ENCODE results near the gene PPP2R2D.
A peak's percentile ranks its signal among the peaks of the same experiment; 100 is the strongest.

PPP2R2D gene

DNA sequence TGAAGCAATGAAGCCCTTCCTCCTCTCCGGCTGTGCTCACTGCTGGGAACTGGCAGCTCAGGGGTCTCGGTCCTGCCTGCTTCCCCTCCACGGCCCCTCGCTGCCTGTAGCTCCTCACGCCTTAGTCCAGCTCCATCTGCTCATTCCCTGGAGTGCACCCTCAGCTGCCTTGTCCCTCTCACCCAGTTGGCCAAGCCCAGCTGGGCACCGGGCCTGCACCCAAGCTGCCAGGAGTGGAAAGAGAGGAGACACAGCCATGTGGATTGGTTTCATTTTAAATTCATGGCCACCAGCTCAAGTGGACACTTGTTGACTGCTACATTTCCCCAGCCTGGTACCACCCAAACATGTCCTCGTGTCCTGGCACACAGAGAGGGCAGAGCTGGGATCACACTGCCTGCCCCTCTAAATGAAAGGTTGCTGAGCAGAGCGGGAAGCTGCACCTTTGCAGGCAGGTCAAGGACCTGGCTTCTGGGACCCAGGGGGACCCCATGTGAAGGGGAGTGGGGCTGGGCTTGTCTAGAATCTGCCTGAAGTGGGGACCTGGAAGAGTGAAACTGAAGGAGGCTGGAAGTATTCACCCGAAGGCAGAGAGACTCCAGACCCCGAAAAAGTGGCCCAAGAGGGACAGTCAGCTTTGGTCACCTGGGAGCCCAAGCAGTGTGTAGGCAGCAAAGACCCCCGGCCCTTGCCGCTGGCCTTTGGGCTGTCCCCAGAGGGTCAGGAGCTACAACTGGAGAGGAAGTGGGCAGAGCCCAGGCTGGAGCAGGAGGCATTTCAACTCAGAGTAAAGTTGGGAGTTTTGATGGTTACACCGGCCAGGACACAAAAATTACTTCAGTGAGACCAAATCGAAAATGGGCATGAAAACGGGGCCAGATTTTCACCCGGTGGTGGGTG, 95.9 kb downstream of the PPP2R2D start:
- TF ChIP-seq CTCF (IDR thresholded peaks at IDR 0.05; ENCODE audit: low read length, missing control alignments): no peak
- no peak for DNase-seq (ENCODE audit: low read depth)
- no peak overlapping the region for H3K4me3 ChIP-seq (replicated peaks; ENCODE audit: low read depth, low read length)

DNA sequence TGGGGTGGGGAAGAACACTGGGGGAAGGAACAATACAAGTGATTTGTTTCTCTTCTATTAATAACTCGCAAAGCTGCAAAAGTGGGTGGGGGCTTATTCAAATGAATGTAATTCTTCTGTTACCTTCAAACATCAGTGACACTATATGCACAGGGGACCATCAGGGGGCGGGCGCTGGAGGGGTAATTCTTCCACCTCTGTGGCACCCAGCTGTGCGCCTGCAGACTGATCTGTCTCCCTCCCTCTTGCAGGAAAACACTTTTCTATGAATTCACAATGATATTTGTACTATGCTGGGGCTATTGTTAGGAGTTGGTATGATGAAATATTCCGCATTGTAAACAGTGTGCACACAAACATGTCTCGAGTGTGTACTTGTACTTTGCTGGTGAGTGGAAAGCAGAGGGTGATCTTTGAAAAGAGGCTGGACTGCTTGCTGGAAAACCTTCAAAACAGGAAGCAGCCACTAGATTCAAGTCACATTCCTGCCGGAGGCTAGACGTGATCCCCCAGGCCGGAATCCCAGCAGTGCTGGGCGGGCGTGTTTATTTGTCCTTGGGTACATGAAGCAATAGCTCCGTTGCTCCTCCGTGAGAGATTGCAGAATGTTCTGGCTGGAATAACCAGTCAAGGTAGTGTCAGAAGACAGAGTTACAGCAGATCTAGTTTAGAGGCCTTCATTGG, 96.7 kb downstream of the PPP2R2D start:
- TF ChIP-seq CTCF (IDR thresholded peaks at IDR 0.05; ENCODE audit: low read length, missing control alignments): no peak
- DNase-seq (ENCODE audit: low read depth): peak; percentile 92
- no peak overlapping the region for H3K4me3 ChIP-seq (replicated peaks; ENCODE audit: low read depth, low read length)

GRCh38 chr10:131998050-131998844, 97.4 kb downstream of the PPP2R2D start:
- no peak for DNase-seq (ENCODE audit: low read depth)
- H3K4me3 ChIP-seq (replicated peaks; ENCODE audit: low read depth, low read length): no peak overlapping the region
- TF ChIP-seq CTCF (IDR thresholded peaks at IDR 0.05; ENCODE audit: low read length, missing control alignments): no peak

DNA sequence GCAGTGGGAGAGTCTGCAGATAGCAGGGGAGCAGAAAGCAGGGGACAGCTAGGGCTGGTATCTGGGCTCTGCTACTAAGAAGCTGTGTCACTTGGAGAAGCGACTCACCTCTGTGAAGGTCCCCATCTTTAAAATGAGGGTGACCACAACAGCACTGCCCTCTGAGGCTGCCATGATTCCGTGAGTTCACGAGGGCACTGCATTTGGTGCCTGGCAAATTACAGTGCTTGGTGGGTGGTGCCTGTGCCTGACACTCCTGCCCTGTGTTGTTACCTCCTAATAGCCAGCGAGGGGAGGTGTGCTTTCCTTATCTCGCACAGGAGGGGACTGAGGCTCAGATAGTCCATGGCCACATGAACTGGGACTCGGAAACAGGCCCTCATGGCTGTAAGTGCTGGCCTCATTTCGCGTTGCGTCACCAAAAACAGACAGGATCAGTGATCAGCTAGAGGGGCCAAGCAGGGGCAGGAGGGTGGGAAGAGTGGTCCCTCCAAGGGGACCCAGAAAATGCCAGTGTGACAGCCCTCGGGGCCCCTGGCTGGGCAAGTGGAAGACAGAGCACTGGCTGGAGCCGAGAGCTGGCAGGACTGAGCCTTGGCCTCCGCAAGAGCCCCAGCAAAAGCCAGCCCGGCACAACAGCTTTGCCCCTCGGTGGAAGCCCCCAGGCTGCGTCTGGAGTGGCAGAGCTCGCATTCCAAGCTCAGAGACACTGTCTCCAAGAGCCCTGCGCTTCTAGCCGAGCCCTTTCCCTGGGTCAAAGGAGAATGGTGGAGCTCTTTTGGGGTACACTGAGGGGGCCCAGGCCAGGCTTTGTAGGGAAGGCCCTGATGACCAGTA, 98.3 kb downstream of the PPP2R2D start:
- TF ChIP-seq CTCF (IDR thresholded peaks at IDR 0.05; ENCODE audit: low read length, missing control alignments): no peak
- no peak overlapping the region for H3K4me3 ChIP-seq (replicated peaks; ENCODE audit: low read depth, low read length)
- no peak for DNase-seq (ENCODE audit: low read depth)

DNA sequence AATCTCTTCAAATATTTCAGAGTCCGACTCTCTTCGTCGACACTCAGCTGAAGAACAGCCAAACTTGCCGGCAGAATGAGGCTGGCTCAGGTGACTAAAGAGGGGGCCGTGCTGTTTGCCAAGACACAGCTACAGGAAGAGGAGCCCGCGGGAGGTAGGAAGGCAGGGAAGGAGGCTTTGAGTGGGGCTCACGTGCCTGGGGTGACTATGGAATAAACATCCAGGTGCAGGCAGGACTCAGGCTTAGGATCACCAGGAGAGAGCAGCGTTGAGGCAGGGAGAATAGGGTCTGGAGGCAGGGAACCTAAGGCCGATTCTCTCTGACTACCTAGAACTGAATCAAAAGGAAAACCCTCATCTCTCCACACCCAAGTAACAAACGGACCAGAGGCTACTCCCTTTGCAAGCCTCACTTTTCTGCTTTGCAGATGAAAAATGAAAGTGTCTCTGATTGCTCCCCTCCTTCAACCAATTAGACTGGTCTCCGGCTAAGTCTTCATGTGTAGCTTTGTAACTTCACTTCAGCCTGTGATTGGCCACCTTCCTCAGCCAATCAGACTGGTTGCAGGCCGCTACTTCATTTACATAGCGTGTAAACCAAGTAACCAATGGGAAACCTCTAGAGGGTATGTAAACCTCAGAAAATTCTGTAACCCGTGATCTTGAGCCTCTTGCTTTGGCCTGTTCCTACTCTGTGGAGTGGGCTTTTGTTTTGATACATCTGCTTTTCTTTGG, 100.6 kb downstream of the PPP2R2D start:
- TF ChIP-seq CTCF (IDR thresholded peaks at IDR 0.05; ENCODE audit: low read length, missing control alignments): peak; percentile 8
- no peak overlapping the region for H3K4me3 ChIP-seq (replicated peaks; ENCODE audit: low read depth, low read length)
- DNase-seq (ENCODE audit: low read depth): peak; percentile 56

Data from fibroblast of pulmonary artery (primary cell).